RKO (cell line): ENCODE results near the gene CDRT4.
A peak's percentile ranks its signal among the peaks of the same experiment; 100 is the strongest.

Experiments
- DNase-seq: peaks from one replicate; pipeline ENCODE4 v3.0.0-alpha.2; 2016; ENCODE audit warnings: low spot score

CDRT4 gene

DNA sequence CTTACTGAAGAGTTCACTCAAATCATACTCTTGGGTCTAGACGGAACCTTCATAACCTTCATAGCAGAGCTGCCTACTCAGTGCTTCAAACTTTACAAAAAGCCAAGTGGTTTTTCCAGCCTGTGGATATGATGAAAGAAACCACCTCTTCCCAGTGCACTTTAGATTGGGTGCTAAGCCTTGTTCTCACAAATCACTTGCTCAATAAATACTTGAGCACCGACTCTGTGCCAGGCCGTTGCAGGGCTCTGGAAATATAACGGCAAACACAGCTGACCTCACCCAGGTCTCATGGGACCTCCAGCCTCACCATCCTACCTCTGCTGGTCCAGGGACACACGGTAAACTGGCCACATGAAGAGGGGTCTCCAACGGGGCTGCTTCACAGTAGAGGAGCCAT lies 35.7 kb downstream of the CDRT4 start:
- no peak for DNase-seq

- DNase-seq = no peak
These were observed 36.2 kb downstream of the CDRT4 start for GRCh38 chr17:15431196-15431595.

- DNase-seq = no peak
These were observed 42.9 kb downstream of the CDRT4 start for GRCh38 chr17:15424521-15424920.

- no peak for DNase-seq
These were observed 44.9 kb downstream of the CDRT4 start for GRCh38 chr17:15422392-15422965.

GRCh38 chr17:15418781-15419180 lies 48.6 kb downstream of the CDRT4 start:
- no peak for DNase-seq

- DNase-seq = no peak
These were observed 52.7 kb downstream of the CDRT4 start for GRCh38 chr17:15414532-15415306.

DNA sequence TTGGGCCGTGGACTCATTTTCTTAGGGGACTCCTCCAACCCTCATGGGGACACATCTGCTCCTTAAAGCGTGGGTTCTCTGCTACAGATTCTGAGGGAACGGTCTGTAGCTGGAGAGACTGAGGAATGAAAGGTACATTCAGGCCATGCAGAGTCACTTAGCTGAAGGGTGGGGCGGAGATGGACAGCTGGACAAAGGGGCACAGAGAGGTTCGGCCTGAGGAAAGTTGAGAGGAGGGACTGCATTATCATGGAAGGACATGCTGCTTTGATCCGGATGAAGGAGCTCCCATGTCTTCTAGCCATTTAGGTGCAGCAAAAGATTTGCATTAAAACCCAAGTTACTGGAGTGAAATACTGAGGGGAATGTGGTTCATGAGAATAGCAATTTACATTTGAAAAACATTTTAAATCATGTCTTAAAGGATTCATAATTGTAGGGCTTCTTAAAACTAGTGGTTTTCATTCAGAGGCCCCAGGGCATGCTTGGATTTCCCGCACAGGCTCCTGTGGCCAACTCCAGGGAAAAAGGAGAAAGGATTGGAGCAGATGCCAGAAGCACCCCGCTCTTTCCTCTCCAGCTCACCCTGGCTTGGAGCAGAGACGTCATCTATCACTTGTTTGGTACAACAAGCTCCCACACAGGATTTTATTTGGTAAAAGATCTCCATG lies 54.2 kb downstream of the CDRT4 start:
- no peak for DNase-seq

DNA sequence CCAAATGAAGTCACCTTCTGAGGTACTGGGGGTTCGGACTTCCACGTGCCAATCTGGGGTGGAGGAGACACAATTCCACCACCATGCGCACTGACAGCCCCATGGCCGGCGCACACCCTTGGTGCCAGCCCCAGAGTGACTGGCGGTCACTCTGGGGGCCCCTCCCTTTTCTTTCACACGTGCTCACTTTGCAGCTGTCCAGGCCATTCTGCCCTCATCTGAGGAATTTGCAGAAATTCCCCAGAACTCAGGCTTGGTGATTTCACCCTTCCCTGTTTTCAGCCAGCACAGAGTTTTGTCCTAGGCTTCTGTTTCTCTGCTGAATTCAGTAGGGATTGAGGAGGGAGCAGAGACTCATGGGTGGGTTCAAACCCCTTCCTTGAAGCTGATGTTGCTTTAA lies 54.8 kb downstream of the CDRT4 start:
- DNase-seq = no peak

- no peak for DNase-seq
These were observed 55.8 kb downstream of the CDRT4 start for GRCh38 chr17:15411384-15412198.

DNA sequence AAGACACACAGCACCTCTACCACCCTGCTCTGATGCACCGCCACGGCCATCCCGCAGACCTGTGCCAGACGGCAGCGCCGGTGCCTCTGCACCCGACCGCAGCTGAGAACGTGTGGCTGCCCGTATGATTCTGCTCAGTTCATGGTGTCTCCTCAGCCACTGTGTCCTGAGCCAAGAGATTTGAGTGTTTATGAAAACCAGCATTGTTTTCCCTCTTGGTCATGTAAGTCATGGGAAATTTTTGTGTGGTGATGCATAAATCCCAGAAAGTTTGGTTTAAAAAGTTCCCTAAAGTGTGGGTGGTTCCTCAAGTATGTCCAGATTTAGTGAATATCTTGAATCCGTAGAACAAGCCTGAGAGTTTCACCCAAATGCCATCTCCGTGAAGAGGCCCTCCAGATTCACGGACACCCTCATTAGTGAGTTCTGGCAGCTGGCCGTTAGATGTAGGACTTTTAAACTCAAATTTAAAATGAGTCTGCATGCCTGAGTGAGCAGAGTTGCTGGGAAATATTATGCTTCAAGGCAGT lies 57.6 kb downstream of the CDRT4 start:
- DNase-seq = no peak

GRCh38 chr17:15408803-15409202 lies 58.6 kb downstream of the CDRT4 start:
- no peak for DNase-seq

DNA sequence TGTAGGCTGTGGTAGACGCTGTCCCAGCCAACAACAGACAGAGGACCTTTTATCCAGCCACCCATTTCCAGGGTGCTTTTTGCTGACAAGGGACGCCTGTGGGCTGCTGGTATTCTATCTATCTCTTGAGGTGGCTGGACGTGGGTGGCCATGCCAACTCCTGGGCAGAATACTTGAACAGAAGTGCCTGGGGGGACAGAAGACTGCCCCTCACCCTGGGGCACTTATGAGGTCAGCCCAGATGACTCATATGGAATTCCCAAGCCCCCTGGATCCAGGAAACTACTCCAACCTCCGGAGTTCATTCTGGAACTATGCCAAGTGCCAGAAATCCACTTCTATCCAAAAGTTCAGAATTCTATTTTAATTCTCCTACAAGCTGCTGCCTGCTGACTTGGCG lies 61.3 kb downstream of the CDRT4 start:
- DNase-seq = no peak

DNA sequence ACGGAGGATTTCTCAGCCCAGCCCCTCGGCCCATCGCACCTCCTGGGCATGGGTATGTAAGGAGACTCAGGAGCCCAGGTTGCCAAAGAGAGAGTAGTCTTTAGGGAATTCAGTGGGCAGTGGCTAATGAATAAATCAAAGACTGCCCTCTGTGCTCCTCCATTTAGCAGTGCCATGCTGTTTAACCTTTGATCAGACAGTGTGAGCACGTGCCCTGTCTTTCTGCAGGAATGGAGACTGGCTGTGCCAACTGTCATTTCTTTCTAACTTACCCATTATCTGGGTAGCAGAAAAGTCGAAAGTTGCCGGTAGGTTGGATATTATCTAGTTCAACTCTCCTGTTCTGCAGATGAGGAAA lies 62.4 kb downstream of the CDRT4 start:
- DNase-seq = no peak

DNA sequence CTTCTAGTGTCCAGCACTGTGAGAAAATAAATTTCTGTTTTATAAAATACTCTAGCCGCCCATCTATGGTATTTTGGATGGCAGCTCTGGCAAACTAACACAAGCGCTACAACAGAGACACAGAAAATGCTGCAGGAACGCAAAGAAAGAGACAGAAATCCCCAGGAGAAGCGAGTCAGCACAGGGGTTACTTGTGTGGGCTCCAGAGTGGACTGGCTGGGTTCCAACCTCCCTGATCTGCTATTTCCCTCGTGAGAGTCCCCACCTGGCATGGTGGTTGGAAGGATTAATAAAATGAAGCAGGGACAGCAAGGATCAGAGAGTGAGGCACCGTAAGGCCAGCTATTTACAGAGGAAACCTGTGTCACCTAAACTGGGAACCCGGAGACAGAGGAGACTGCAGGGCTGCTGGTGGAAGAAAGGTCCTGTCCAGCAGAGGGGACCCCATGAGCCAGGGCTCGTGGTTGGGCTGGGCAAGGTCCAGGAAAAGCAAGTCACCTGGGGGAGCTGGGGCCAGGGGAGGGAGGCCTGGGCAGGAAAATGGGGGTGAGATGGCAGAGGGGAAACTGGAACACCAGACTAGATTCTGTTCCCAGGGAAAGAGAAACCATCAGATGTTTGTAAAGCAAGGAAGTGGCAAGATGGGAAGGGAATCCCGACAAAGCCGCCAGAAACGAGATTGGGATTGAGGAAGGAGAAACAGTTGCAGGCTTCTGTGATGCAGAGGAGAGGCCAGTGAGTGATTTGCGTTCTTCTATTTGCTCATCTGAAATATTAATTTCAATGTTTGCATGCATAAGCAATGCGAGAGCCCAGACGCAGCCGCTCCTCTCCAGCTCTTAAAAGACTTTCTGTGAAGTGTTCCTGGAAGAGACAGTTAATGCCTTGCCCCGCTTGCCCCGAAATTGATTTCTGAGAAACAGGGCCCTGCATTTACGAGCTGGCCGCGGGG lies 63.0 kb downstream of the CDRT4 start:
- DNase-seq = no peak

DNA sequence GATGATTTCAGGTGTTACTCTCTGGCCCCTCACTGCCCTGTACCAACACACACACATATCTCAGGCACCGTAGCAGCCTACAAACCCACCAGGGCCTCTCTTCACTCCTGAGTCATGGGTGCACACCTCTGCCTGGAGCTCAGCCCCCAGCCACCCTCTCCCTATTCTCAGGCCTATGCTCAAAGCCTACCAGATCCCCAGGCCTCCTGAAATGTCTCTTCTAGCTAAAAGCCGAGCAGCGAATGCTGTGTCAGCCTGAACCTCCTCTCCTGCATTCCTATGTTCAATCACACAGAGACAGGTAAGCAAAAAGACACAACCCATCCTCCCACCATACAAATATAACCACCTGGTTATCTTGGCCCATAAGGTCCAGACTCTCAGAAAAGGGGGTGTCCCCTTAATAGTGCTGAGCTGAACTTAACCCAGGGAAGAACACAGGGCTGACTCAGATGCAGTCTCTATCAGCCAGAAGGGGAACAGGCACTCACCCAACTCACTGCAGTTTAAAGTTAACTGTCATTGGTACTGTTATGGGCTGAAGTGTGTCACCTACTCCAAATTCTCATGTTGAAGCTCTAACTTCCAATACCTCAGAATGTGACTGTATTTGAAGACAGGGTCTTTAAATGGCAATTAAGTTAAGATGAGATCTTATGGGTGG lies 64.0 kb downstream of the CDRT4 start:
- DNase-seq = no peak

- DNase-seq = no peak
These were observed 68.0 kb downstream of the CDRT4 start for GRCh38 chr17:15399443-15399842.

GRCh38 chr17:15398736-15399331 lies 68.6 kb downstream of the CDRT4 start:
- peak; percentile 16 for DNase-seq

- no peak for DNase-seq
These were observed 69.1 kb downstream of the CDRT4 start for GRCh38 chr17:15398291-15398690.

GRCh38 chr17:15397620-15398019 lies 69.8 kb downstream of the CDRT4 start:
- DNase-seq = no peak

DNA sequence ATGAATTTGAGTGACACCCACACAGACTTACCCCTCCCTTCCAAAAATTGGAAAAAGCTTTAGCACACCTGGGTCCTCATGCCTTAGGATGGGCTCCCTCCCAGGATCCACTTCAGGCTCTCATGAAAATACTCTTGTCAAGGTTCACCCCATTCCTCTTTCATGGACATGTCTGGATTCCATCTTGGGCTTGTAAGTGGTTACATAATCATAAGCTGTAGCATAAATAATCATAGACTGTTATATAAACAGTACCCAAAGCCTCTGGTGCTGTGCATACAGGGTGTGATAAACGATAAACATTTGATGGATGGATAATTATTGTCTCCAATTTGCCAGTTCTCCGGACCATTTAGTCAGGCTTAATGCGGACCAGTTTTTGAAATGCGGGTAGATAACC lies 72.3 kb downstream of the CDRT4 start:
- no peak for DNase-seq
